GM13977 (cell line): ENCODE data around the gene LRP1B.

Source experiments
- DNase-seq: peaks from one replicate; pipeline ENCODE4 v3.0.0; 2012; ENCODE audit warnings: low spot score
- CTCF ChIP-seq: IDR thresholded peaks from 2 replicates; pipeline ENCODE4 v1.5.1; 2012; ENCODE audit warnings: mild to moderate bottlenecking, control low read depth; ENCODE audit not compliant: insufficient read depth; ENCODE audit errors: extremely low read depth, missing control alignments
- in situ Hi-C: fragments of 300-500 bp; cut with MboI; formaldehyde crosslinking; loops from one replicate; pipeline ENCODE4 v1.12.0; 2022; ENCODE audit warnings: low sequenced_read_pairs, low pct_unique_long_range_greater_than_20kb, mixed read lengths, inconsistent platforms; ENCODE audit not compliant: unreplicated experiment

Gene LRP1B

GRCh38 chr2:141778315-141778835, 352.4 kb downstream of the LRP1B start:
- no peak for TF ChIP-seq CTCF
- no peak for DNase-seq
- in situ Hi-C loops, result no loop called here

GRCh38 chr2:141770530-141770929, 360.3 kb downstream of the LRP1B start:
- DNase-seq, result no peak
- in situ Hi-C loops, result no loop called here
- no peak for TF ChIP-seq CTCF

GRCh38 chr2:141767691-141768090, 363.1 kb downstream of the LRP1B start:
- no peak for DNase-seq
- in situ Hi-C loops, result no loop called here
- TF ChIP-seq CTCF, result no peak

- no peak for TF ChIP-seq CTCF
- in situ Hi-C loops, result no loop called here
- no peak for DNase-seq
Measured at GRCh38 chr2:141767051-141767450, 363.8 kb downstream of the LRP1B start.

- in situ Hi-C loops, result no loop called here
- no peak for DNase-seq
- no peak for TF ChIP-seq CTCF
Measured at GRCh38 chr2:141766225-141766624, 364.6 kb downstream of the LRP1B start.

GRCh38 chr2:141748616-141749015, 382.2 kb downstream of the LRP1B start:
- DNase-seq, result no peak
- in situ Hi-C loops, result no loop called here

More at GRCh38 chr2:141748616-141749015, 382.2 kb downstream of the LRP1B start:
- no peak for TF ChIP-seq CTCF
